ENCODE measurements around the gene WASF2.
"Not testable (repeated sequence)": the region's sequence is repeated elsewhere in the genome, so short reads cannot be mapped to it uniquely, and the experiment has no call there.

The WASF2 gene

DNA sequence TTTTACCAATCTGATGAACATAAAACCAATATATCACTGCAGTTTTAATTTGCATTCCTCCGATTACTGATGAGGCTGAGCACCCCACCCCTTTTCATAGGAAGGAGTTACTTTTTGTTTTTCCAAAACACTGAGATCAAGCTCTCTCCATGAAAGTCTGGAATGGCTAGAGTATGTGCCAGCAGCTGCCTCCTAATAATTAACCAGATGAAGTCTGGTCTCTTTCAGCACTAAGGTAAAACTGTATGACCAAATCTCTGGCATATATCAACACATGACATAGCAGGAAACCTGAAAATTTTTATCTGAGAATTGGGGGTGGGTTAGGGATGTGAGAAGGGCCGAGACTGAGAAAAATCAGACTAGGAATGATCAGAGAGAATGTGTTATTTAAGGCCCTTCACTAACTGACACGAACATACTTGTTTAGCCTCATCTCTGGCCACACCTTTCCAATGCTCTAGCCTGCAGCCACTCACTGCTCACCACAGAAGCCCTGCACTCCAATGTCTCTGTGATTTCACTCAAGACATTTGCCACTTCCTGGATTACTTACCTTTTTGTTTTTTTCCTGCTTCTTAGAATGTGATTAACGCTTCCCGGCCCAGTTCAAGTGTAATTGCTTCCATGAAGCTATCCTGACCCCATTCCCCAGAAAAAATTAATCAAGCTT, 34.7 kb downstream of the WASF2 start:
- in situ Hi-C loops (cut with HindIII; ENCODE audit: low sequenced_read_pairs) = no loop called here

DNA sequence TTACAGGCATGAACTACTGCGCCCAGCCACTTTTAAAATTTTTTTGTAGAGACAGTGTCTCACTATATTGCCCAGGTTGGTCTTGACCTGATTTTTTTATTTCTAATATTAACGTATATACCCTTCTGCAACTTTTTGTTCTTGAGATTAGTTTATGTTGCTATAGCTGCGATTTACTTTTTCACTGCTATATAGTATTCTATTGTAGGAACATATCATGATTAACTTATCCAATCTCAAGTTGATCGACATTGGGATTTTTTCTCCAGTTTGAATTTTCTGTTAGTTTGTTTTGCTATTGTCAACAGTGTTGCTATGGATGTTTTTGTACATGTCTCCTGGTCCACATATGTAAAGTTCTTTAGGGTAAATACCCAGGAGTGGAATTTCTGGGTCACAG, 35.4 kb downstream of the WASF2 start:
- in situ Hi-C loops (cut with HindIII; ENCODE audit: low sequenced_read_pairs) = no loop called here

DNA sequence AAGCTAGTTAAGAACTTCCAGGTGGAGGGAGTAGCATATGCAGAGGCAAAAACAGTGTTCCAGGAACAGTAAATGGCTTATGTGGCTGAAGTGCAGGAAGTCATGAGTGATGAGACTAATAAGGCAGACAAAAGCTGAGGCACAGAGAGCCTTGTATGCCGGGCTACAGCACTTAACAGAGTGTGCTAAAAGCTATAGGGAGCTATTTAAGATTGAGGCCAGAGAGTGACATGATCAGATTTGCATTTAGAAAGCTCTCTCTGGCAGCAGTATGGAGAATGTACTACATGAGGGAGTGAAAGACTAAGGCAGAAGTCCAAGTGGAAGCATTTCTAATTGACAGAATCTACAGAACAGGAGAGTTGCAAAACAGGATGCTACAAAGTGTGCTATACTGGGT, 38.6 kb downstream of the WASF2 start:
- in situ Hi-C loops (cut with HindIII; ENCODE audit: low sequenced_read_pairs) = no loop called here

DNA sequence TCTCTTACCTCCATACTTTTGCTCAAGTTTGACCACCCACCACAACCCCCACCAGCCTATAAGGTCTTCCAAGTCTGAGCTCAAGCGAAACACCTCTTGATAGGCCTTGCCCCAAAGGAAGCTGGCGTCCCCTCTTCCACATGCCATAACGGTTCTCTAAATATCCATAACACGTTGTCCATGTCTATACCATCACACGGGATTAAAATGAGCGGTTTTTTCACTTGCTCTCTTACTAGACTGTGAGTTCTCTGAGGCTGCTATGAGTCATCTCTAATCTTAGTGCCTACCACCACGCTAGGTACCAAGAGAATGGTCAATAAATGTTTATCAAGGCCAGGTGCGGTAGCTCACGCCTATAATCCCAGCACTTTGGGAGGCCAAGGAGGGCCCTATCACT, 41.0 kb downstream of the WASF2 start:
- in situ Hi-C loops (cut with HindIII; ENCODE audit: low sequenced_read_pairs) = no loop called here

DNA sequence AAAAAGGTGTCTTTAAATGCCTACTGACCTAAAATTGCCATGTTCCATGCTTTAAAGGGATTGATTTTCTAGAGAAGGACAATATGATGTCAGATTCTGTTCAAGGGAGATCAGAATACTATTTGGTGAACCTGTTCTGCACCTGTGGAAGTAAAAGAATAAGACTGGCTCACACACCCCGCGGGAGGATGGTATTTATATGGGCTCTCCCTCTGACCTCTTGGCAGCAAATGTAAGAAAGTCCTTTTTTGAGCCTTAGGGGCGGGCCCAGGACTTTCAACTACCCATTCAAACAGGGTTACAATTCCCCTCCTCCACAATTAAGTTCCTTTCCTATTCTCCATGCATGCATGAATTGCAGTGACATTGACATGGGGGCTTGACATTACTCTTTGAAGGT, 42.1 kb downstream of the WASF2 start:
- in situ Hi-C loops (cut with HindIII; ENCODE audit: low sequenced_read_pairs) = no loop called here

DNA sequence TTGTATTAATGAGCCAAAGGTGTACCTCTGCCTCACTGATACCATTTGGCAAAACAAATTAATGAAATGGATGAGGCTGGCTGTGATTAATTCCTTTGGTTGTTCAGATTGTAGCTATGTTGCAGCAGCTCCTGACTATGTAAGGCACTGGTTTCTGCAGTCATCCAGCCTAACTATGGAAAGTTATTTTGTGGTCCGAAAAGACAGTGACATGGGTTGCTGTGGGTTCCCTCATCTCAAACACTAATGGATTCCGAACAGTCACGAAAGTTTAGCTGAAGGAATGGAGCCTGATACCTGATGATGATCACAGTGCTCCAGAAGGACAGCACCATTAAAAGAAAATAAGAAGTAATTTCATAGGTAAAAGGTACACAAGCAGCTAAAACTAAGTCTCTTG, 42.6 kb downstream of the WASF2 start:
- in situ Hi-C loops (cut with HindIII; ENCODE audit: low sequenced_read_pairs) = no loop called here

DNA sequence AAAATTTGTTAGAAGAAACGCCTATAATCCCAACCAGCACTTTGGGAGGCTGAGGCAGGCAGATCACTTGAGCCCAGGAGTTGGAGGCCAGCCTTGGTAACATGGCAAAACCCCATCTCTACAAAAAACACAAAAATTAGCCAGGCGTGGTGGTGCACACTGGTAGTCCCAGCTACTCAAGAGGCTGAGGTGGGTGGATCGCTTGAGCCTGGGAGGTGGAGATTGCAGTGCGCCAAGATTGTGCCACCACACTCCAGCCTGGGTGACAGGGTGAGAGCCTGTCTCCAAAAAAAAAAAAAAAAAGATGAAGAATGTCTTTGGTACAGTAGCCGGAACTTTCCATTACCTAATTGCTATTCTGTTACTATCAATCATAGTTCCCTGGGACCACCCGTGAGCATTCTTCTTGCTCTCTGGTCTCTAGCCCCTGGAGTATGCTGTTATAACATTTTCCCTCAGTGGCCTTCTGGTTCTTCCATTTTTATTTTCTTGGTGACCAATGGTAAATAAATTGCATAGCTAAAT, 43.4 kb downstream of the WASF2 start:
- in situ Hi-C loops (cut with HindIII; ENCODE audit: low sequenced_read_pairs) = no loop called here

DNA sequence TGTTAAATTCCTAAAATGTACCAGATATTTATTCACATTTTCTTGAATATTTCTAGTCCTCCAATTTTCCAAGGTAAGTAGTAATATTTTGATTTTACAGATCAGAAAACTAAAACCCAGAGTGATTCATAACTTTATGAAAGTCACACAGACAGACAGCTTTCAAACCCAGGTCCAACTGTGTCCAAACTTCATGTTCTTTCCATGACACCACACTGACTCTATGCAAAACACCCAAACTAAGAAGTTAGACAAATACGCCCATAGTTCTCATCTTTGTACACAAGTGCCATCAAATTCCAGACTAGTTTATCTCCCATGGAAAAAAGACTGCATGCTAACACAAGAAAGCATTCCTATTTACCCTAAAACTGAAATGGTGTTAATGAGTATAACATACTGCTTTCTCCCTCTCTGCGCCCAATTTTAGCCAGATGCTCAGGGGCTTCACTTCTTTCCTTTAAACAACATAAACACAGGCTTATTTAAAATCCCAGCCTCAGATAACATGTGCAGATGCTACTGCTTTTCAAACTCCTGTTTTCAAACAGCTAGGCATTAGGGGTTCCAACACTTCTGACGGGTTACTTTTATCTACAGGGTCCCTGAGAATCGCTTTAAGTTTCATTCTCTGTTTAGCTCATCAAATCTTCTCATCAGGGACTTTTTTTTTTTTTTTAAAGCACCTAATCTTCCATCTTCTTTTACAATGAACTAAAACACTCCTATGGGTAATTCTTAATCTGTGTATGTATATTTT, 44.6 kb downstream of the WASF2 start:
- in situ Hi-C loops (cut with HindIII; ENCODE audit: low sequenced_read_pairs) = no loop called here

DNA sequence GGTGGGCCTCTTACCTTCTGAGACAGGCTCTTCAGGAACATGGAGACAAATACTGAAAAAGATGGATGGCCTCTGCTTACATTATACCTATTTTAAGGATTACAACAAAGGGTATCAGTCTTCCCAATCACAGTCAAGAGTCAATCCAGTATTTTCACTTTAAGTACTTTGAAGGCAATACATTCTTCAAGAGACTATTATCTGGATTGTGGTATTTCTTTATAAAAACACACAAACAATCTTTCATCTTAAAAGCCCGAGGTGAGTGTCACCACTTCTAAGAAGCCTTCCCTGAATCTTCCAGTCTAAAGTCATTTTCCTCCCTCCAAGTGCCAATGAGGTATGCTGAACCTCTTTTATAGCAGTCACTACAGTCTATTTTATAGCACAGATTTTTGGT, 45.3 kb downstream of the WASF2 start:
- in situ Hi-C loops (cut with HindIII; ENCODE audit: low sequenced_read_pairs) = no loop called here

DNA sequence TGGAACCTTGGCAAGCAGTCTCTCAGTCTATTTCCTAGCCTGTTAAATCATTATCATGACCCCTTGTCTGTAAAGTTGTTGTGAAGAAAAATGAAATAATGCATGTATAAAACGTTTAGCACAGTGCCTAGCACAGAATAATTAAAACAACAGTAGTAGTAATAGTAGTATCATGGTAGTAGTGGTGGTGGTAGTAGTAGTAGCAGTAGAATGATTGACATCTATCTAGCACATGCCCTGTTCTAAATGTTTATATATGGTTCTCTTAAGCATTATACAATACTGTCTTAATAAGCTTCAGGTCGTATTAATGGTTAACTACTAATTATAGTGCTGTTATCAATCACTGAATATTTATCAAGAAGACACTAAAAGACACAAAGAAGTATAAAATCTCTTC, 50.8 kb downstream of the WASF2 start:
- in situ Hi-C loops (cut with HindIII; ENCODE audit: low sequenced_read_pairs) = no loop called here

DNA sequence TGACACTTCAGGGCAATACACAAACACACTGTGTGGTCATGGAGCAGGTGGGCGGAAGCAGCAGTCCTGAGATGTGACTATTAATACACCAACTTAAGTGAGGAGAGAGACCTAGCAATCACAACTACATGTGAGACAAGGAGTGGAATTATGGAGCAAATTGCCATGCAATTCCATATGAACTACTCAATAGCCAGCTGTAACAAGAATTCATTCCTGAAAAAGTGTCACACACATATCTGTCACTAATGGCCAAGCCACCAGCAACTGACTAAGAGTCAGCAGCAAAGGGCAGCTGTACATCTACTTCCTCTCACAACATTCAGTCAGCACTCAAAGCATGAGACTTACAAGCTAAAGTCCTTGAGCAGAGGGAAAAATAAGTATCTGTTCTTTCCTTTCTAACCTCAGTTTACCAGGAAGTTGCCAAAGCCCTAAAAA, 51.3 kb downstream of the WASF2 start:
- in situ Hi-C loops (cut with HindIII; ENCODE audit: low sequenced_read_pairs) = no loop called here

DNA sequence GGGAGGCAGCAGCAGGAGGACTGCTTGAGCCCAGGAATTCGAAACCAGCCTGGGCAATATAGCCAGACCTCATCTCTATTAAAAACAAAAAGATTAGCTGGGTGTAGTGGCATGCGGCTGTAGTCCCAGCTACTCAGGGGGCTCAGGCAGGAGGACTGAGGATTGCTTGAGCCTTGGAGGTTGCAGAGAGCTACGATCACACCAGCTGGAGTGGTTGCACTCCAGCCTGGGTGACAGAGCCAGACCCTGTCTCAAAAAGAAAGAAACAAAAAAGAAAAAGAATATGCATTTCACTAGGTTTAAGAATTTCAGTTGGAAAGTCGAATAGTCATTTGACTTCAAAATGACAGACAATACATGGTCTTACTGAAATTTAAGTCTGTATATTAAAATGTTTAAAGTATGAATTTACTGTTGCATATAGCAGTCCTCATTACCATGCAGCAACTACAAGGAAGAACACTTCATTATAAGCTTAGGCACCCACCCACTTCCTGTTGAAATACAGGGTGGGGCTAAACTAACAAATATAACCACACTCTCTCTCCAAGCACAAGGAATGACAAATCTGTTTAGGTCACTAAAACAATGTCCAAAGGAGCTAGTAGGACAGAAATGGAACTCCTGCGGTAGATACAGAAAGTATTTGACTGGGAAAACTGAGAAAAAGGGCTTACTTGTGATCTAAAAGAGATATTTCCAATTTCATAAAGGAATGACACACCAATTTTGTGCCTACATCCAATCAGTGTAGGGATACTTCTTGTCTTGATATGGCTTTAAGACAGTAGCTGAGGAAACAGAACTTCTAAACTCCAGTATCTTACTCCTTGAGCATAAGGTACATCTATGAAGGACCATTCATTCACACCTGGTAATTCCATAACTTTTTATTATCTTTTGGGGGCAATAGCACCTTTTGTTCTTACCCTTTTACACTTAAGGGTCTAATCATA, 53.5 kb downstream of the WASF2 start:
- in situ Hi-C loops (cut with HindIII; ENCODE audit: low sequenced_read_pairs) = no loop called here

DNA sequence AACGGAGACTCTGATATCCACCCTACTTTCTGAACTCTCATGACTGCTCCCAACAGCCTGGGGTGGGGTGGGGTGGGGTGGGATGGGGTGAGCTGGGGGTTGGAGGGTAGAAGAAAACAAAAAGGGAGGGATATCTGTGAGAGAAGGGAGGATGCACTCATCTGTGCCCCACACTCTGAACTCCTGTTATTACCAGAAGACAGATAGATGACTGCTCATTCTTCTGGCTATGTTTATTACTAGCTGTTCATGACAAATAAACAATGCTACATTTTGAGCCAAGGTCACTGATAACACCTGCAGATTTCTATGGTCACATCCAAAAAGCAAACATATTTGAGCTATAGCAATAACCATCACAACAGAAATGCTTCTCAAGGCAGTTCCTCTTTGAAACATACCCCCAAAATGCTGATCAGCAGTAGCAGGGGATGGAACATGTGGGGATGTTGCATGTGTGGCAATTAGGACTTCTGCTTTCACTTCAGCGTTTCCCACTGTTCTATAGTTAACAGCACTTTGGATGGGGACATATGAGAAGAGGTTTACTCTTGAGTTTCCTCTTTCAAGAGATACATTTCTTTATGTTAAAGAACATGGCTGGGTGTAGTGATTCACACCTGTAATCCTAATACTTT, 54.3 kb downstream of the WASF2 start:
- in situ Hi-C loops (cut with HindIII; ENCODE audit: low sequenced_read_pairs) = no loop called here

DNA sequence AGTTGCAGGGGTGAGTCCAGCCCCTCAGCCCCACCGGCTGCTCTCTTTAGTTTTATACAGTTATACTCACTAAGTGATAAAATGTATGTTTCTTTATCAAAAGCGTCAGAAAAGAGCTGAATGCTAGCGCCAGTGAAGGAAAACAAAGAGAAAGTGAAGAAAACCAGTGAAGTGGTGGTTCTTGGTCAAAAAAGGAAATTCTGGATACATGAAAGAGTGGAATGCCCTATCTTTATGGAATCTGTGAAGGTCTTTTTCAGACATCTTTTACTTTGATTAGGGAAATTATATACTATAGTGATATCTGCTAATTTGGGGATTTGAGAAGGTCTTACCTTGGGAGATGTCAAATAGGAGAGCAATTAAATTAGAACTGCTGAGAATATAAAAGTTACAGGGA, 56.3 kb downstream of the WASF2 start:
- in situ Hi-C loops (cut with HindIII; ENCODE audit: low sequenced_read_pairs) = no loop called here

DNA sequence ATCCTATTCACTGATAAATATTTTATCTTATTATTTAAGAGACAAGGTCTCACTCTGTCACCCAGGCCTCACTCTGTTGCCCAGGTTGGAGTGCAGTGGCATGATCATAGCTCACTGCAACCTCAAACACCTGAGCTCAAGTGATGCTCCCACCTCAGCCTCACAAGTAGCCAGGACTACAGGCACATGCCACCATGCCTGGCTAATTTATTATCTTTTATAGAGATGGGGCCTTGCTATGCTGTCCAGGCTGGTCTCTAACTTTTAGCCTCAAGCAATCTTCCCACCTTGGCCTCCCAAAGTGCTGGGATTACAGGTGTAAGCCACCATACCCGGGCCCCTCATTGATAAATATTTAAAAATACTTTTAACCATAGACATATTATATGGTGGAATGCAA, 57.2 kb downstream of the WASF2 start:
- in situ Hi-C loops (cut with HindIII; ENCODE audit: low sequenced_read_pairs) = not testable (repeated sequence)

DNA sequence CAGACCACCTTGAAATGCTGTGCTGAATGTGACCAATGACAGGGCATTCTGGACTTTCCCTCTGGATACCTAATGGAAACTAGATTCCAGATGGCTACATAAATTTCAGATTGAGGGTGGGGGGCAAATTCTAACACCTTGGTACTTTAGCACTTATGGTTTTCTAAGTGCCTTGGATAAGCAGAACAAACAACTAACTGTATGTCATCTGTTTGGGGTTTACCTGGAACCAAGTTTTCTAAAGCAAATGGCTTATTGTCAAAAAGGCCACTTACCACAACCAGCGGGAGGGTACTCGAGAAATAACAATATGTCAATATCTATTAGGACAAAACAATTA, 58.4 kb downstream of the WASF2 start:
- in situ Hi-C loops (cut with HindIII; ENCODE audit: low sequenced_read_pairs) = no loop called here

DNA sequence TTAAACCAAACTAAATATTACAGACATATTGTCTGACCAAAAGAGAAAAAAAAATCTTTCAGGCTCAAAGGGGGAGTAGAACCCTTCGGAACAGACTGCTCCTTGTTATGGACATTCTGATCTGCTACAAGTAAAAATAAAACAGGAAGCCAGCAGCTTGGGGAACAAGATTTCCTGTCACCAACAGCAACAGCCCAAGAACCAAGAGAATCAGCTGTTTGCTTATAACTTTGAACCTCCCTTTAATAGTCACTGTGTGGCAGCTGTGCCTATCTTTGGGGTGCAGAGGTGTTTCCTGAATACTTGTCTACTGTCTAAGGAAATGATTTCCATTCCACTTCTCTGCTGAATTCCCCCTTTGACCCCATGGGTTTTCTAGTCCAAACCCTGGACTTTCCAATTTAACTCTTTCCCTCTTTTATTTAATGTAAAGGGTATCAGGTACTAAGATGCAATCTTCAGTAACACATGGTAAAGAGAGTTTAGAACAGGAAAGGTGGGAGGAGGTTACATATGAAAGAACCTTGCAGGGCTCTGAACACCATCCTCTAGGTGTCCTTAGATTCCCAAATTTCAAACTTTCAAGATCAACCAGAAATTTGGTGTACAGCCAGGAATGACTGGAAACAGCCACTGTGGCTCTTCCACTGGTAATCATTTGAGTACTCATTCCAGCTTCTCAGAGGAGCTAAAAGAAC, 58.9 kb downstream of the WASF2 start:
- in situ Hi-C loops (cut with HindIII; ENCODE audit: low sequenced_read_pairs) = no loop called here

DNA sequence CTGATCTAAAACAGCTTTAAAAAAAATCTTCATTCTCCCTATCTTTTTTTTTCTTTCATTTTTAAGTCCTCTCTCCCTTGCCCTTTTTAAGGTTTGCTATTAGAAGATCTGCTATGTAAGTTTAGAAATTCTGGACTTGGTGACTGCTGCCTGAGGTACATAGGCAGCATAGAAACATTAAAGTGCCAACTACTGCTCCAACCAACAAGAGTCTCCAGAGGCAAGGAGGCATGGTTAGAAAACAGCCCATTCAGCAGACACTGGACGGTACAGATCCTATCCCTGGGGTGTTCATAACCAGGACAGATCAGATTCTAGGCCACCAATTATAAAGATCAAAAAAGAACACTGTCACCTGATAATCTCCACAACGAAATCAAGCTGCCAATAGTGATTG, 60.9 kb downstream of the WASF2 start:
- in situ Hi-C loops (cut with HindIII; ENCODE audit: low sequenced_read_pairs) = no loop called here

DNA sequence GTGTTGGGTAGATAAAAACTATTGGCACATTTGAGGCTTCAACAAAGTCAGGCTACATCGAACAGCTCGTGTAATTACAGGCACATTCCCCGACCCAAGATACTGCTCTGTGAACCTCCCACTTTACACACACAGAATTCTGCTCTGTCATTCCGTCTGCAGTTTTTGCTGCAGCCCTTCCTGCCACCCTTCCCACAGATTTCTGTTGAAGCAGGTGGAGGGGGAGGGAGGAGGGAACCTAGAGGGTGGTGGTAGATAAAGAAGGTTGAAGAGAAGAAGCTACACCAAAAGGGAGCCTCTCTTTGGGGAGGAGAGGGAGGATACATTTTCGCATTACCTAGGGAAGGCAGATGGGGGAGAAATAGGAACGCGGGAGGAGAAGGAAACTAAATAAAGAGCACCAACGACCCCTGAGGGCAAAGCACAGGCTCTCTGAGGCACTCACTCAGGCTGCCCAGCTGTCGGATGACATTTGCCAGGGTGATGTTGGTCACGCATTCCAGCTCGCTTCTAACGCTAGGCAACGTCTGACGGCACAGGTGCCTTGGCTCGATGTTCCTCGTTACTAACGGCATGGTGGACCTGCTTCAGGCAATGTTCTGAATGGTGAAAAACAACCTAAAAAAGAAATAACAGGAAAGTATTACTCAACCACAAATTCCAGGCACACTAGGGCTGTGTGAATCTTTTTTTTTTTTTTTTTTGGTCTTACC, 61.5 kb downstream of the WASF2 start:
- in situ Hi-C loops (cut with HindIII; ENCODE audit: low sequenced_read_pairs) = no loop called here

DNA sequence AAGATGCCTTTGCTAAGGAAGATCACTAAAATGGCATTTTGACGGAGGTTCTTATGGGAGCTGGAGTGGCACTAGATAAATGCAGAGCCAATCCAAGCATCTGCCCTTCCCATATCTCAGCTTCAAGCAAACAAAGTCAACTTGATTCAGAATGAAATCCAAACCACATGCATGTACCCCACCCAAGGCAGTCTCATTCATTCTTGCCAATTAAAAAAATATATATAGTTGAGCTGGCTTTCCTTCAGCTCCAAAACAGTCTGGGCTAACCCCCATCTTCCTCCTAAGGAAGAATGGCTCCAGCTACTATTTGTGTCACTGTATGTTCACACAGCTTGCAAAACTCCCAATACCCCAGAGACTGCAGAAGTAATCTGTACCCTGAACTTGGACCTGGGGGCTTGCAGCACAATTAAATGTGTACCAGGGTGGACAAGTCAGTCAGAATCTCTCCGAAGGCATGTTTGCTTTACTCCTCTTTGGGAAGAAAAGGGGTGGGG, 62.1 kb downstream of the WASF2 start:
- in situ Hi-C loops (cut with HindIII; ENCODE audit: low sequenced_read_pairs) = no loop called here

Measured in DLD1 (cell line).